NCI-H2107 (cell line): ENCODE results near the gene CALD1.

Experiments used
- DNase-seq: peaks from one replicate; lab custom pipeline; 2025; lab: John Stamatoyannopoulos, UW

CALD1 gene

DNA sequence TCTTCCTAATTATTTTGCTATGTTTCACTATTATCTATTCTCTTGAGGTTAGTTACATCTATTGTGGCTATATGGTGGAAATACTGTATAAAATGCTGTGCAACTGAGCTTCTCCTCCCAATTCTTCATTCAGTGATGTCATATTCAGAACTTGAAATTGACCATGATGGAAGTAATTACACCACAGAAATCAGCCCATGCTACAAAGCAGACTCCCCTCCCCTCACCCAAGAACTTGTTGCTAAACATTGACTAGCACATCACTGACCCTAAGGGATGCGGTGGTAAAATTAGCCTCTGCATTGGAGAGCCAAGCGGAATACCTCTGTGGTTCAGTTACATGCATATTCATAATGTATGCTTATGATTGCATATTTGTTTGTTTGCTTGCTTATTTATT, 8.8 kb downstream of the CALD1 start:
- no peak for DNase-seq

DNA sequence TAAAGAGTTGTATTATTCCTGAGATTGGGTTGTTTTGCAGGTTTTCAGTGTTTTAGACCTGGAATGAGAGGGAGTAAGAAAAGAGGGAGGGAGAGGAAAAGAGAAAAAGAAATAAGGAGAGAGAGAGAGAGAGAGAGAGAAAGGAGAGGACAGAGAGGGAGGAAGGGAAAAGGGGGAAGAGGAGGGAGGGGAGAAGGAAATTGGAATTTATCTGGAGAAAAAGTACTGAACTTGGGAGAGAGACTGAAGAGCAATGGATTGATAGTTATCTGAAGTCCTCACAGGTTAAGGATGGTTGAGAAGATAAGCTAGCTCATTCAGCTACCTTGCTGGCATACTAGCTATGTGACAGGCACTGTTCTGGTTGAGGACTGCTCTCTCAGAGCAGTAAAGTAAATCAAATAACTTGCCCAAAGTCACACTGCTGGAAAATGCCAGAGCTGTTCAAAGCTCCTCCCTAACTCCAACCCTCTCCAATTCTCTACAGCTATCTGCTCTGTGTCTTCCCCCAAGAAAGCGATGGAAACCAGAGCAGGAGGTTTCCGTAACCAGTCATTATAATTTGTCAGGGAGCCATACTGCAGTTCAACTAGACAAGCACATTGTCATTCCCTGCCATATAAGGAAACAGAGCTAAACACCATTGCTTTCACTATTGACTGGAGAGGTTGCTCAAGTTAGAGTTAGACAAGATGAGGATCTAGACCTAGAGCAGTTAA, 10.7 kb downstream of the CALD1 start:
- DNase-seq, result no peak

GRCh38 chr7:134792968-134793367, 13.5 kb downstream of the CALD1 start:
- DNase-seq, result no peak

DNA sequence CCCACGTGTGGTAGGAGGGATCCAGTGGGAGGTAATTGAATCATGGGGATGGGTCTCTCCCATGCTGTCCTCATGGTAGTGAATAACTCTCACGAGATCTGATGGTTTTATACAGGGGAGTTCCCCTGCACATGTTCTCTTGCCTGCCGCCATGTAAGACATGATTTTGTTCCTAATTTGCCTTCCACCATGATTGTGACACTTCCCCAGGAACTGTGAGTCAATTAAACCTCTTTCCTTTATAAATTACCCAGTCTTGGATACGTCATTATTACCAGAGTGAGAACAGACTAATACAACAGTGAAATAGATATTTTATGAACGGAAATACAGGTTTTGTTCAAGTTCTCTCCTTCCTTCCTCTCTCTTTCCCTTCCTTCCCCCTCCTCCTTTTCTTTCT, 15.8 kb downstream of the CALD1 start:
- DNase-seq, result no peak

DNA sequence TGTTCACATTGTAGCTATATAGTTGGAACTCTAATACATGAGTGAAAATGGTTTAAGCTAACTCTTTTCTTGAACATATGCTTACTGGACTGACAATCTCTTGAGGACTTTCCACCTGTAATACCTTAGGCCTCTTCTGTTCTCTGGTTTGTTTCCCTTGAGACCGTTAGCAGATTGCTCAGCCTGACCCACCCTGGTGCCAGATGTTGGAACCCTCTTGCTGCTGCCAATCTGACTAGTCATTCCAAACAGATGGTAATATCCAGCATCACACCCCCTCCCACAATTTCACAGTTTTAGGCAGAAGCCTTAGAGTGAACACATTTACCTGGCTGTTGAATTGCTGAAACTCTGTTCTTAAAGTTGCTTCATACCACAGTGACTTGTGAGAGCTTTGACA, 18.7 kb downstream of the CALD1 start:
- DNase-seq, result no peak

DNA sequence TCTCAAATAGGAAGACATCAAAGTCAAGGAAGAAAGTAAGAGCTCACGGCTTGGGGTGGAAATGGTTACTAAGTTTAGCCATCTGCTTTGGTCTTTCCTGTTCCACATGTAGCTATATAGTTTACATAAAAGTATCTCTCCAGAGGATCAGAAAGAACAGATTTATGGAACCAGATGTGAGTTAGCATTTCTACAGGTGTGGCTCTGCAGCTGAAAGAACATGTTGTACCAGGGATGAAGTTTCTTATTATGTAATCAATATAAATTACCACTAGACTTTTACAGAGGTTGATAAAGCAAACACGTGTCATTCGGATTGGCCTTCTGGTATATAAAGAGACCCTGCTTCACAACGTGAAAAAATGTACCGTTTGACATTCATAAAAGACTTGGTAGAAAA, 19.9 kb downstream of the CALD1 start:
- DNase-seq, result no peak

DNA sequence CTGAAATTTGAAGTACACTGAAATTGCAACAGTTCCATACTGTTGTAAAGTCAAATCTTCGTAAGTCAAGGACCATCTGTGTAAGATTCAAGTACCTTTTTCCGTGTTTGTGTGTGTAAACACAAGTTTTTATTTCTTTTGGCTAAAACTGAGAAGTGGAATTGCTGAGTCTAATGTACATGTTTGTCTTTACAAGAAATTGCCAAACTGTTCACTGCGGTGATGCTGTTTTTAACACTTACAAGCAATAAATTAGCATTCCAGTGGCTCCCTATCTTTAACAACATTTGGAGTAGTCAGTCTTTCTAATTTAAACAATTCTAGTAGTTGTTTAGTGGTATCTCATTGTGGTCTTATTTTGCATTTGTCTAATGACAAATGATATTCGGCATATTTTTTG, 23.3 kb downstream of the CALD1 start:
- no peak for DNase-seq

- no peak for DNase-seq
These were observed 24.9 kb downstream of the CALD1 start for GRCh38 chr7:134804351-134804750.

- DNase-seq, result no peak
These were observed 25.4 kb downstream of the CALD1 start for GRCh38 chr7:134804854-134805253.

DNA sequence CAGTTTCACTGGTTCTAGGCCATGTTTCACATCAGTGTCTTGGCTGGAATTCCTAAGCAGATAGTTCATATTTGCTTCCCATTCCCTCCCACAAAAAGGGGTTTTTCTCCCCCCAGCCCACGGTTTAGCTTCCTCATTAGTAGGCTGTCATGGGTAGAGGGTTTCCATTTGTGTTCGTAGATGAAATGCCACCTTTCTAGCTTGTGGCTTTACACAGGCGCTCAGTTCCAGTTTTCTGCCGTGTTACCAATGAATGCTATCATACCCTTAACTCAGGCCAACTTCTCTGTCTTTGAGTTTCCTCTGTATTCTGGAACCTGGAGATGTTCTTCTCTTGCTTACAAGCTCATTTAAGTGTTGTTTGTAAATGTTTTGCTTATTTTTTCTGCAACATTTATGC, 26.8 kb downstream of the CALD1 start:
- no peak for DNase-seq

DNA sequence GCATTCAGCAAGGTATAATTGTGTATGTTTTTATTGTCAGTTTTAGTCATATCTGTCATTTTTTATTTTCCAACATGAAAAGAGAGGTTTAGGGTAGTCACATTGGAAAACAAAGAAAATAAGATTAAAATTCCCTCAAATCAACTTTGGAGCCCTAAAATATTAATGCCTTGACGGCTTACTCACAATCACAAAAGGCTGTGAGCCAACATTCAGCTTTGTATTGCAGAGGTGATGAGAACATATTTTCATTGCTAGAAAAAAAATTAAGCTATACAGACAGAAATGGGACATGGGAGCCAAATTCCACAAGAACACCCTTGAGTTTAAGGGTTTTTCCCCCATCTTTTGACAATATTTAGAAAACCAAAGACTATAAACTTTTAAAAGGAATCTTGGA, 30.2 kb downstream of the CALD1 start:
- no peak for DNase-seq

DNA sequence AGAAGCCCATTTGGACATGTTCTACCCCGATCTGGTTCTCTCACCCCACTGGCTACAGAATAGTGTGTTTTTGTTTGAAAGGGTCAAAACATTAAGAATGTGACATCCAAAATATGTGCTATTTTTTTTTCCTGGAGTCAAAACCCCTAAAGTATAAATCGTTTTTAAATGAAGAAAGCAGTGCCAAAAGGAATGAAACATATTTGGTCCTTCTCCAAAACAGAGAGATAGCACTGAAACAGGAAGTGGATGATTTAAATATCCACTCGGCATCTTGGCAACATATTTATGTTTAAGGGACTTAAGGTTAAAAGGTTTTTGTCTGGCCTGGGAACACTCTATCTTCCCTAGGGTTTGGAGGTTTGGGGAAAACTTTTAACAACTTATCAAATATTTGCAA, 32.3 kb downstream of the CALD1 start:
- no peak for DNase-seq

- DNase-seq, result no peak
These were observed 34.4 kb downstream of the CALD1 start for GRCh38 chr7:134813663-134814396.

DNA sequence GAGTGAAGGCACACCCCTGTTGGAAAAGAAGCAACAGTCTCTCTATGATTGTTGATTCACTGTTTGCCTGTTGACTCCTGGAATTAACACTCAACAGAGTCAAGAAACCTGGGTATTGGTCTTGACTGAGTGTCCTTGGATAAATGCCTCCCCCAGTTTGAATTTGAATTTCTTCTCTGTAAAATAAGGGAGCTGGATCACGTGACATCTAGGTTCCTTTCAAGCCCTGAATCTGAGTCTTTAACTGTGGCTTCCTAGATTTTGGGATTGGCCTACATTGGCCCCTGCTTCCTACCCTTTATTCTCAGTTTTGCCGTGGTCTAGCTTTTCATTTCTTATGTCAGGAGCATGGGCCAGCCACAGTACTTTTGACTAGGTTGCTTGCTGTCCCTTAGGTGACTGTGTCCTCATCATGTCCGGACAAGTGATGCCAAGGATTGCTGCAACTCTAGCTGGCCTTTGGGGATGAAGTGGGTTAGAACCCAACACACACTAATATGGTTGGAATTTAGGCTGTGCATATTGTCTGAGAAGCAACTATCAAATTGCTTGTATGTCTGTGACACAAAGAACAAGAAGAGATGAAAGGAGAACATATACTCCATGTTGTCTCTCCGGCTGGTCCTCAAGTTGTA, 35.4 kb downstream of the CALD1 start:
- DNase-seq, result no peak

GRCh38 chr7:134818613-134819345, 39.3 kb downstream of the CALD1 start:
- DNase-seq, result no peak

- DNase-seq, result no peak
These were observed 40.0 kb downstream of the CALD1 start for GRCh38 chr7:134819401-134819800.

DNA sequence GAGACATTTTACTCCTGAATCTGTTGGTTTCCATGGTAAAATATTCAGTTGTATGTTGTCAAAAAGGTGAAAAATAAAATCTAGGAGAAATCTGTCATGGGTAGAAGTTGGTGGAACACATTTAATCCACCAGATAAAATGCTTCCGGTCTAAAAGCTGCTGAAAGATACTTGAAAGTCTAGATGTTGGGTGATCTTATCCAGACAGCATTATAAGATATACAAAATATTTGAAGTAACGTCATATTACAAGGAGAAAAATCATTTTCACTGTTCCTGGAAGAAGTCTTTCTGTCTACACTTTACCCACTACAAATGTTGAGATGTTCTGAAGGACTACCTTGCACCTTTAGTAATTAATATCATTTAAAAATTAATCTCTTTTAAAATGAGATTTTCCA, 40.9 kb downstream of the CALD1 start:
- DNase-seq, result no peak

GRCh38 chr7:134820778-134821177, 41.3 kb downstream of the CALD1 start:
- no peak for DNase-seq

DNA sequence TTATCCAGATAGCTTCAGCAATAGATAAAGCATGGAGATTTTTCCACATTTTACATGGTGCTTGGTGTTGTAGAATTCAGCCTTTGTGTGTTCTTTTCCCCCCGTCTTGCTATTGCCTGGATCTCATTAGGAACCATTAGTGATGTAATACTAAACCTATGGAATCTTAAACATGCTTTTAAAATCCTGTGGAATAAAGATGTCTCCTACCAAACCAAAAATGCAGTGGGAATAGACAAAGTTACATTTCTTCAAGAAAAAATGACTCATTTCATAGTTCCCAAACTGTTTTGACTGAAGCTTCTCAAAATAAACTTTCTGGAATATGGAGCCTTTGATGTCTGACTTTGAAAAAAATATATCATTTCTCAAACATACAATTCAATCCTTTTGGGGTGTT, 44.0 kb downstream of the CALD1 start:
- DNase-seq, result no peak

GRCh38 chr7:134825666-134826065, 46.2 kb downstream of the CALD1 start:
- no peak for DNase-seq

GRCh38 chr7:134826105-134826504, 46.7 kb downstream of the CALD1 start:
- DNase-seq, result no peak

DNA sequence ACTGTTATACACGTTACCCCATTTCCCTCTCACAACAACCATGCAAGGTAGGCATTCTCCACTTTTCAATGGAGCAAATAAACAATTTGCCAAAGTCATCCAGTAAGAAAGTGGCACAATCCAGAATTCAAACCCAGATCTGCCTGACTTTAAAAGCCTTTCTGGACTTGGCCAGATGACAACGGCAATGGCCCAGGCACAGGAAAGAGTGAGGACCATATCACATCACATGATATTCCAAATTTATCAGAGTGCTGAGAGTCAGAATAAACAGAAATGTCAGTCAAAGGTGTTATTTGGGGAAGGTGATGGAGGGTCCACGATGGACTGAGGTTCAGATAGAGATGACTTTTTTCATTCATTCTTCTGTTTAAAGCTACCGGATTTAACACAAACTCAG, 48.0 kb downstream of the CALD1 start:
- no peak for DNase-seq

DNA sequence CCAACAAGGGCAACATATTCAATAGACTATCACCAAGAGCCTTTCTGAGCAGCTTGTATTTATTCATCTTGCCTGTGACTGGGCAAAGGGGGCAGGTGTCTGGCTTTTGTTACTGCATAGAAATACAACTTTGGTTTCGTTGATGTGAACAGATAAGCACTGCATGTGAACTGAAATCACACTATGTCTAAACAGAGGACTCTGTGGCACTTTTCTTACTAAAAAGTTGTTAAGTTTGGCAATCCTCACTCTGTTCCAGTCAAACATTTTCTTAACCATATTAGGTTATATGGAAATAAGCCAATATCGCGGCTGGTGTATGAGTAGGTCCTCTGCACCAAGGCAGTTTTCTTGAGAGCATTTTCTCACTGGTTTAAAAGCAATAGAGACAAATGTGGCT, 48.5 kb downstream of the CALD1 start:
- DNase-seq, result no peak
